SU-DHL-6 (cell line): ENCODE results near the gene GPR141.

Experiments
- H2AFZ ChIP-seq: fragments of 200-600 bp; sonication (generic); 2 replicates; pipeline ENCODE4 v1.6.1; 2014; ENCODE audit warnings: low read depth, mild to moderate bottlenecking, moderate library complexity, mixed read lengths, antibody characterized with exemption, low read length; ENCODE audit not compliant: severe bottlenecking
- H3F3A ChIP-seq: fragments of 200-600 bp; shearing (Covaris generic); 2 replicates; pipeline ENCODE4 v1.6.0; 2016; ENCODE audit warnings: antibody characterized with exemption, mild to moderate bottlenecking; ENCODE audit not compliant: insufficient read depth
- H3K27ac ChIP-seq: fragments of 200-600 bp; sonication (generic); 2 replicates; pipeline ENCODE4 v1.5.1; 2016; ENCODE audit warnings: low read depth, mild to moderate bottlenecking, low read length, moderate library complexity, mixed read lengths
- H3K27me3 ChIP-seq: fragments of 200-600 bp; sonication (generic), shearing (Covaris generic); 2 replicates; pipeline ENCODE4 v1.6.0; 2014; ENCODE audit warnings: mild to moderate bottlenecking, low read length
- H3K36me3 ChIP-seq: fragments of 200-600 bp; sonication (generic); 2 replicates; pipeline ENCODE4 v1.6.1; 2014; ENCODE audit warnings: mild to moderate bottlenecking, low read length, mixed read lengths
- H3K4me2 ChIP-seq: fragments of 300-600, 200-600 bp; shearing (Covaris generic), sonication (generic); 2 replicates; pipeline ENCODE4 v1.6.0; 2014; ENCODE audit warnings: low read length, low read depth, mild to moderate bottlenecking; ENCODE audit not compliant: poor library complexity, severe bottlenecking
- H3K4me3 ChIP-seq: fragments of 200-600 bp; sonication (generic); 2 replicates; pipeline ENCODE4 v1.5.1; 2014; ENCODE audit warnings: antibody characterized with exemption, low read length, mild to moderate bottlenecking, mixed read lengths; ENCODE audit not compliant: insufficient read depth, poor library complexity, severe bottlenecking
- H3K79me2 ChIP-seq: fragments of 200-600 bp; sonication (generic); 2 replicates; pipeline ENCODE4 v1.6.1; 2014; ENCODE audit warnings: mild to moderate bottlenecking, low read length, moderate library complexity; ENCODE audit not compliant: insufficient read depth
- H3K9ac ChIP-seq: fragments of 200-600 bp; sonication (generic); 2 replicates; pipeline ENCODE4 v1.7.0; 2014; ENCODE audit warnings: mild to moderate bottlenecking, low read length
- H3K9me2 ChIP-seq: fragments of 200-600 bp; sonication (generic); replicated peaks from 2 replicates; pipeline ENCODE4 v1.6.1; 2014; ENCODE audit warnings: low read length; ENCODE audit not compliant: insufficient read depth
- H3K9me3 ChIP-seq: fragments of 200-600 bp; sonication (generic); 2 replicates; pipeline ENCODE4 v1.6.1; 2014; ENCODE audit warnings: low read length, mixed read lengths; ENCODE audit not compliant: insufficient read depth
- H4K20me1 ChIP-seq: fragments of 200-600 bp; sonication (generic); 2 replicates; pipeline ENCODE4 v1.6.1; 2014; ENCODE audit warnings: low read depth, mild to moderate bottlenecking, antibody characterized with exemption, low read length, moderate library complexity, mixed read lengths
- CTCF ChIP-seq: fragments of 200-600 bp; sonication (generic); IDR thresholded peaks from one replicate; pipeline ENCODE4 v1.5.1; 2017; ENCODE audit warnings: antibody characterized with exemption, mild to moderate bottlenecking, low read length, moderate library complexity; ENCODE audit not compliant: insufficient read depth, poor library complexity, severe bottlenecking
- EZH2phosphoT487 ChIP-seq: fragments of 200-600 bp; sonication (generic), shearing (Covaris generic); conservative IDR thresholded peaks from 2 replicates; pipeline ENCODE4 v1.6.1; 2018; ENCODE audit warnings: mild to moderate bottlenecking, antibody characterized with exemption, low read length, moderate library complexity, mixed read lengths

Gene GPR141

GRCh38 chr7:37643876-37644275, 39.7 kb upstream of the GPR141 start:
- Histone ChIP-seq H2AFZ (no peak overlapping the region), H3K27ac (no peak overlapping the region), H3K9ac (no peak overlapping the region), H3K9me3 (no peaks in the 10 kb centered on the region), H3K27me3 (peaks cover 4% of the 10 kb centered on the region), H3K4me3 (no peak overlapping the region), H4K20me1 (no peaks in the 10 kb centered on the region), H3K79me2 (no peaks in the 10 kb centered on the region), H3K9me2 (no peaks in the 10 kb centered on the region), H3K4me2 (no peak overlapping the region), H3K36me3 (no peaks in the 10 kb centered on the region), H3F3A (no peaks in the 10 kb centered on the region)
- TF ChIP-seq EZH2phosphoT487 (no peak), CTCF (no peak)

- H3K4me2 ChIP-seq, result no peak overlapping the region
- H3K4me3 ChIP-seq, result no peak overlapping the region
- no peaks in the 10 kb centered on the region for H3F3A ChIP-seq
- H3K27me3 ChIP-seq, result peaks cover 4% of the 10 kb centered on the region
- H3K27ac ChIP-seq, result no peak overlapping the region
- no peaks in the 10 kb centered on the region for H3K9me2 ChIP-seq
- H3K79me2 ChIP-seq, result no peaks in the 10 kb centered on the region
- no peaks in the 10 kb centered on the region; the same call in 1 of the 2 replicates for H4K20me1 ChIP-seq
- no peaks in the 10 kb centered on the region for H3K9me3 ChIP-seq
- no peak overlapping the region for H3K9ac ChIP-seq
- no peaks in the 10 kb centered on the region for H3K36me3 ChIP-seq
- H2AFZ ChIP-seq, result no peak overlapping the region
- TF ChIP-seq CTCF, result no peak
- TF ChIP-seq EZH2phosphoT487, result no peak
Observed at GRCh38 chr7:37645282-37646050, 38.1 kb upstream of the GPR141 start.

DNA sequence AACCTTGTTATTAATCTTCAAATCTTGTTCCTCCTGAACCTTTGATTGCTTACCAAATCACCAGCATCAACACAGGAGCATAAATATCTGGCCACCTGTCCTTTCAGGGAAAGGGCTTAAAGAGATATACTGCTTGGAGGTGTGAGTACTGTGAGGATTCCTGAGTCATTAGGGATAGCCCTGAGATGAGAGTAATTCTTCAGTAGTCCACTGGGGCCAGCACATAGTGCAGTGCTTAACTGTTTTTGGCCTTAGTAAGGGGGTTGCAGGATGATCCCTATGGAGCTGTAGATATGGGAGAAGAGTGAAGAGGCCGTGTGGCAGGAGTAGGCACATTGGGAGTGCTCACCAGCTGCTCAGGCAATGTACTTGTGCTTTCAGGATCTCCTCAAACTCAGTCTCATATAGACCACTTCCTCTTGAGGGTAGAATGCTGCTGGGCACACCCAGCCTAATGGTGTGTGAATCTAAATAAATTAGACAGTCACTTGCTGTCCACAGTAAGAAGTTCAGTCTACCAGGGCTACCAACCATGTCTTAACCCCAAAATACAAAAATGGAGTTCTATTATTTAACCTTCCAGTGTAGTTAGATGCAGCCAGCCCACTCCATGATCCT, 26.5 kb upstream of the GPR141 start:
- Histone ChIP-seq H3K4me3 (no peak overlapping the region), H3K27me3 (no peaks in the 10 kb centered on the region), H3K36me3 (no peaks in the 10 kb centered on the region), H3K9me2 (no peaks in the 10 kb centered on the region), H3K4me2 (no peak overlapping the region), H3F3A (no peaks in the 10 kb centered on the region), H2AFZ (no peak overlapping the region), H3K9ac (no peak overlapping the region), H3K9me3 (no peaks in the 10 kb centered on the region), H3K79me2 (no peaks in the 10 kb centered on the region), H3K27ac (no peak overlapping the region), H4K20me1 (no peaks in the 10 kb centered on the region)
- TF ChIP-seq CTCF, result no peak
- no peak for TF ChIP-seq EZH2phosphoT487
